Activated CD8-positive, alpha-beta T cell treated with anti-CD3 and anti-CD28 coated beads for 36 hours (primary cell): ENCODE data around the gene TCF7L1. TPM values are rescaled to one million over a fixed set of nuclear protein-coding genes. Genes with fewer than 3 reads are reported as not detected.

ENCODE experiments used
- ATAC-seq: fragments of 200-7000 bp; cut with Tn5 transposase; one replicate; pipeline ENCODE4 v1.10.0; 2021; ENCODE audit warnings: mild to moderate bottlenecking, moderate library complexity
- CTCF ChIA-PET: fragments of 350-600 bp; sonication (Branson Sonifier 250); formaldehyde crosslinking; loops from one replicate; lab custom pipeline; 2021; ENCODE audit warnings: antibody characterized with exemption; lab: Charles Lee
- POLR2A ChIA-PET: fragments of 350-600 bp; sonication (Branson Sonifier 250); formaldehyde crosslinking; loops from one replicate; lab custom pipeline; 2021; ENCODE audit warnings: antibody characterized with exemption; lab: Charles Lee
- DNase-seq: peaks from one replicate; pipeline ENCODE4 v3.0.0-alpha.2; 2020
- H3K27ac Mint-ChIP-seq: one replicate; pipeline ENCODE4 v1.8.0; 2021; ENCODE audit warnings: mild to moderate bottlenecking, mixed read lengths
- H3K27me3 Mint-ChIP-seq: one replicate; pipeline ENCODE4 v1.8.0; 2021; ENCODE audit warnings: mixed read lengths
- H3K36me3 Mint-ChIP-seq: one replicate; pipeline ENCODE4 v1.8.0; 2021; ENCODE audit warnings: low read depth, mixed read lengths
- H3K4me1 Mint-ChIP-seq: one replicate; pipeline ENCODE4 v1.8.0; 2021; ENCODE audit warnings: low read depth, mixed read lengths
- H3K4me3 Mint-ChIP-seq: one replicate; pipeline ENCODE4 v1.8.0; 2021; ENCODE audit warnings: mild to moderate bottlenecking, moderate library complexity, mixed read lengths
- H3K9me3 Mint-ChIP-seq: one replicate; pipeline ENCODE4 v1.8.0; 2021; ENCODE audit warnings: mixed read lengths
- CTCF ChIP-seq: fragments of 200-600 bp; IDR thresholded peaks from one replicate; pipeline ENCODE4 v1.8.0; 2022; ENCODE audit warnings: antibody characterized with exemption, mild to moderate bottlenecking
- intact Hi-C: fragments of 100-400 bp; cut with micrococcal nuclease; formaldehyde crosslinking; loops from one replicate; pipeline ENCODE4 v1.10.0; 2022
- total RNA-seq, 2 experiments: library from RNA; stranded (reverse); gene quantifications; one replicate each; pipeline ENCODE4 v1.2.3, GENCODE V29; 2021

TCF7L1 gene
- total RNA-seq, 2 experiments from 2014 or later: not detected

DNA sequence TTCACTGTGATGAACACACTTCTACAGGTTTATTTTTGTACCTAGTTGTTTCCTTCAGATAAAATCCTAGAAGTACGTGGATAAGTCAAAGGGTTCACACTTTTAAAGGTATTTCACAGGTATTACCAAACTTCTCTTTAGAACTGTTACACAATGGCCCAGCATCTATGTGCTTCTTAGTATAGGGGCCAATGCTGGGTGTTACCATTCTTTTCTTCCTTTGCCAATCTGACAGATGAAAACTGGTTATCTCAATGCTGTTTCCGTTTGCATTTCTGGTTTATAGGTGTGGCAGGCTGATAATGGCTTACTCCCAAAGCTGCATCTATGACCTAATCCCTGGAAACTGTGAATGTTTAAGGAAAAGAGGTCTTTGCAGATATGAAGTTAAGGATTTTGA, 2.8 kb upstream of the TCF7L1 start:
- ChIA-PET POLR2A (no interaction called here), CTCF (interaction anchor here (0.6 to 1.2 kb wide), 2 partner anchors 104 to 127 kb away, joined by 3 read pairs; no protein-coding TSS in a partner anchor)
- intact Hi-C loops: no loop called here
- H3K4me3 Mint-ChIP-seq: no peak overlapping the region
- TF ChIP-seq CTCF: no peak
- no peaks in the 10 kb centered on the region for H3K36me3 Mint-ChIP-seq
- no peak for ATAC-seq
- peaks cover 39% of the 10 kb centered on the region for H3K27me3 Mint-ChIP-seq
- DNase-seq: no peak
- H3K4me1 Mint-ChIP-seq: peaks cover 8% of the 10 kb centered on the region
- H3K9me3 Mint-ChIP-seq: no peaks in the 10 kb centered on the region
- H3K27ac Mint-ChIP-seq: no peak overlapping the region

- DNase-seq: peak; percentile 24
- TF ChIP-seq CTCF: peak; percentile 22
- H3K4me1 Mint-ChIP-seq: peaks cover 8% of the 10 kb centered on the region
- ChIA-PET CTCF (interaction anchor here (1.2 kb wide), 1 partner anchor 127 kb away, joined by 3 read pairs; no protein-coding TSS in a partner anchor), POLR2A (no interaction called here)
- H3K27ac Mint-ChIP-seq: no peak overlapping the region
- H3K9me3 Mint-ChIP-seq: no peaks in the 10 kb centered on the region
- no peaks in the 10 kb centered on the region for H3K36me3 Mint-ChIP-seq
- no peak overlapping the region for H3K4me3 Mint-ChIP-seq
- intact Hi-C loops: no loop called here
- no peak for ATAC-seq
- peaks cover 46% of the 10 kb centered on the region for H3K27me3 Mint-ChIP-seq
Measured at GRCh38 chr2:85131116-85131515, 2.1 kb upstream of the TCF7L1 start.

- Mint-ChIP-seq H3K36me3 (no peaks in the 10 kb centered on the region), H3K4me3 (peak overlapping the region; percentile 65), H3K4me1 (peaks cover 8% of the 10 kb centered on the region), H3K27ac (no peak overlapping the region), H3K27me3 (peaks cover 54% of the 10 kb centered on the region), H3K9me3 (no peaks in the 10 kb centered on the region)
- intact Hi-C loops: no loop called here
- no peak for TF ChIP-seq CTCF
- no peak for ATAC-seq
- POLR2A ChIA-PET: interaction anchor here (1.0 kb wide), 1 partner anchor 11 kb away, joined by 3 read pairs; no protein-coding TSS in a partner anchor
- CTCF ChIA-PET: interaction anchor here (0.7 to 1.4 kb wide), 5 partner anchors 10 to 153 kb away, joined by 3 to 10 read pairs (median 4); no protein-coding TSS in a partner anchor
- DNase-seq: no peak
Measured at GRCh38 chr2:85132397-85132796, 795 bp upstream of the TCF7L1 start.

DNA sequence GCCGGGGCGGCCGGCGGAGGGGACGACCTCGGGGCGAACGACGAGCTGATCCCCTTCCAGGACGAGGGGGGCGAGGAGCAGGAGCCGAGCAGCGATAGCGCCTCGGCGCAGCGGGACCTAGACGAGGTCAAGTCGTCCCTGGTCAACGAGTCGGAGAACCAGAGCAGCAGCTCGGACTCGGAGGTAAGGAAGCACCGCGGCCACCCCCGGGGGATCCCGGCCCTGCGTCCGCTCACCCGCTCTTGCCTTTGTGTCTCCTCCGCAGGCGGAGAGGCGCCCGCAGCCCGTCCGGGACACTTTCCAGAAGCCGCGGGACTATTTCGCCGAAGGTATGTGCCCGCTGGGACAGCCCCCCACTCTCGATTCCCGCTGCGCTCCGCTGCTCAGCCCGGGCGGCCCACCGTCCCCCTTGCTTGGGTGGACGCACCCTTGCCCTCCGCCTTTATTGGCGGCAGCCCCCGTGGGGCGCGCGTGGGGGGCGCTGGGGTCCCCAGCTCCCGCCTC, 611 bp downstream of the TCF7L1 start:
- Mint-ChIP-seq H3K27me3 (peaks cover 54% of the 10 kb centered on the region), H3K4me1 (peaks cover 8% of the 10 kb centered on the region), H3K27ac (no peak overlapping the region), H3K36me3 (no peaks in the 10 kb centered on the region), H3K9me3 (no peaks in the 10 kb centered on the region), H3K4me3 (peak overlapping the region; percentile 47)
- intact Hi-C loops: no loop called here
- no peak for TF ChIP-seq CTCF
- peak; percentile 6 for ATAC-seq
- peak; percentile 22 for DNase-seq
- CTCF ChIA-PET: interaction anchor here (0.7 to 1.2 kb wide), 4 partner anchors 9 to 133 kb away, joined by 3 read pairs; no protein-coding TSS in a partner anchor
- POLR2A ChIA-PET: no interaction called here

GRCh38 chr2:85134255-85134895, 1.2 kb downstream of the TCF7L1 start:
- ChIA-PET CTCF (interaction anchor here (0.7 to 1.2 kb wide), 5 partner anchors 9 to 356 kb away, joined by 3 read pairs; no protein-coding TSS in a partner anchor), POLR2A (no interaction called here)
- peak overlapping the region; percentile 21 for H3K4me3 Mint-ChIP-seq
- peak; percentile 17 for DNase-seq
- H3K36me3 Mint-ChIP-seq: no peaks in the 10 kb centered on the region
- H3K27ac Mint-ChIP-seq: no peak overlapping the region
- peaks cover 56% of the 10 kb centered on the region for H3K27me3 Mint-ChIP-seq
- no peak for ATAC-seq
- no peak for TF ChIP-seq CTCF
- no peaks in the 10 kb centered on the region for H3K9me3 Mint-ChIP-seq
- intact Hi-C loops: no loop called here
- H3K4me1 Mint-ChIP-seq: peaks cover 8% of the 10 kb centered on the region
